Thyroid gland (tissue), 4 donors: ENCODE results near the gene KDM4B.

Experiments used
- CTCF ChIP-seq, 6 experiments: fragments of 200-600 bp in 3 of 6; fragments of 450-650 bp in 3 of 6; sonication (generic) in 3 of 6; IDR thresholded peaks; one replicate each; pipeline ENCODE4 v1.5.1; 2016 to 2019; ENCODE audit warnings: antibody characterized with exemption in 6 of 6, mild to moderate bottlenecking in 2 of 6, inconsistent platforms in 1 of 6, moderate library complexity in 1 of 6
- POLR2A ChIP-seq, 2 donors: fragments of 450-650 bp; IDR thresholded peaks; one replicate each; pipeline ENCODE4 v1.6.1; 2017; ENCODE audit warnings: antibody characterized with exemption in 2 of 2, mild to moderate bottlenecking in 2 of 2, moderate library complexity in 1 of 2

- TF ChIP-seq CTCF (IDR thresholded peaks at IDR 0.05) = no peak
- TF ChIP-seq POLR2A (IDR thresholded peaks at IDR 0.05) = no peak
Measured at GRCh38 chr19:4967738-4968461, 1.0 kb upstream of the KDM4B start.
